Epidermal melanocyte (primary cell): ENCODE data around the gene DICER1.

Experiments
- DNase-seq: peaks from one replicate; pipeline ENCODE4 v3.0.0; 2011; ENCODE audit warnings: low spot score; ENCODE audit not compliant: insufficient read length

DICER1 gene

DNA sequence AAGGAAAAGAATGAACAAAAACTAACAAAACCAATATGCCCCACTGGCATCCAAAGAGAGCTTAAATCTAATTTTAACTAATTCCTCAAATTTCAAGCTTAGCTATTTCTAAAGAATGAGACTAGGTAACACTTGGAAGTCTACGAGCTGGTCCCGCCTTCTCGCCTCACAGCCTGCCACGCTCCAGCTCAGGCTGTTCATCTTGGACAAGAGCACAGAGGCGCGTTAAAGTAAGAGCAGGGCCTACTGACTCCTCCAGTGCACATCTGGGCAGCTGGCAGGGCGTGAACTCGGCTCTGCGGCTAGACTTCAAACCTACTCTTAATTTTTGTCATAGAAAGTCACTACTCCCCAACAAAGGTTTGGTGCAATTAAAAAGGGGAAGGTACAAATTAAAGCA is 64.6 kb downstream of the DICER1 start:
- DNase-seq, result no peak

DNA sequence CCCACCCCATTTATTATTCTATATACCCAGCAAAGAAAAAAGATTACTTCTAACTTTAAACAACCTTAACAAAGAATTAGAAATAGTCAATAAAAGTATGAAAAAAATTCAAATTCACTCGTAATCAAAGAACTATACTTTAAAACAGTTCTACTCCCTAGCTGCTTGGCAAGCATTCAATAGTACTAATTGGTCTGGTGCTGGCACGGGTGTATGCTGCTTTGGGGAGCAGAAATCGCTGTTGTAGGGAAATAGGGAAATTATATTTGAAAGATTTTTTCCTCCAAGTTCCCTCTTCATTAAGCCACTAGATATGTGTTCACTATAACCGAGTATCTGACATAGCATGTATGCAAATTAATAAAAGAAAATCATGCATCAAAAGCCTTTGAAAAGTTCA is 65.7 kb downstream of the DICER1 start:
- DNase-seq, result no peak

DNA sequence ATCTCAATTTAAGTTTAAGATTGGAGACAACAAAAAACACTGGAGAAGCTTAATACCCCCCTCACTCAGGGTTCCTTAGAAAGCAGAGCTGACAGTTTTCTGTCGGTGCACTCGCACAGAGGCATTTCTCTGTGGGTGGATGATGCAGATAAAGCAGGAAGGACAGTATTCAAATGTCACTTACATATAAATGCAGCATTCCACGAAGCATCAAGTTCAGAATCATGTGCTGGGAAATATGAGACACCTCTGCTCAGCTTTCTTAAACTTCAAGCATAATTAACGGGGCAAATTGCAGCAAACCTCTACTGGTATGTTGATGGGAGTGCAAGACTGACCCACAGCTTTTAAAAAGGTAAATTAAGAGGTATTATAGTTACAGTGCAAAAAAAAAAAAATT is 68.7 kb downstream of the DICER1 start:
- DNase-seq, result no peak

DNA sequence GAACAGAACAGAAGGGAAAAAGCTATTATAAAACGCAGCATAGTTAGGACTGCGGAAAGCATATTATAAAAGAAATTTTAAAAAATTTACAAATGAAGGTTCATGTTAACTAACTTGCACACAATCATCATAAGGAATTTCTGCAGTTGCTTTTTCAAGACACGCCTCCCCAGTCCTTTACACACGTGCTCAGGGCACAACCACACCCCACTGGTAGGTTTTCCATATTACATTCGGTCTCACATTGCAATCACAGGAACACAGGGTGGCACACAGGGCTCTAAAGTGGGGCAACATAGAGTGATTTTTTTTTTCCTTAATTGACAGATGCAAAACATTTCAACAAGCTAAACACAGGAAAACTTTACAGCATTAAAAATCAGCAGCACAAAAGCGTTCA is 69.7 kb downstream of the DICER1 start:
- no peak for DNase-seq

DNA sequence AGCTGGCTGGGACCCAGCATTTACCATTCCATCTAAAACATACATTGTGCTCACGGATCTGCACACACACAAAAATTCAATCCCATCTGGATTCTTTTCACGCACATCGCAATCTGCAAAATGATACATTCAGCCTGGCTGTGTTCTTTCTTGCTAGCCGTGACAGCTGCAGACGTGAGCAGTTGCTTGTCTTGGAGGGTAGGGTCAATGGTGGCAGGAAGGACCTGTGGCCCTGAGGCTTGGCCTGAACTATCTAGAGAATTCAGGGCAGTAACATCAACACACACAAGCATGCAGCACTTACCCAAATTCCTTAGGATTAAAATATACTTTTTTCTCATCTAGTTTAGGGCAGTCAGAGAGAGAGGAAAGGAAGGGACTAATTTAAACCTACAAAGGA is 72.0 kb downstream of the DICER1 start:
- DNase-seq, result no peak

DNA sequence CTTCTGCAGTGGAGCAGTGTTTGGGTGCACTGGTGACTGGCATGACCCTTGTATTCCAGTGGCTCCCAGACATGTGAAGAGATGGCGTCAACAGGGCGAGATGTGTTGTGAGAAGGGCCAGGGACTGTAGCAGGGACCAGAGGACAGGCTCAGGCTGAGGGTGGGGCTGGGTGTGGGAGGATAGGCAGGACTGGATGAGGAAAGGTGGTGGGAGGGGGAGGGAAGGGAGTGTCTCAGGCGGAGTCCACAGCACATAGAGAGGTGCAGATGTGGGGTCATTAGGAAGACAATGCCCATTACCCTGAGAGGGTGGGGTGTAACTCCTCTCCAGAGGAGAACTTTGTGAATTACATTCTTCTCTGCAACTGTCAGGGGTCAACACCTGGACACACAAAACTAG is 78.5 kb downstream of the DICER1 start:
- DNase-seq, result no peak

DNA sequence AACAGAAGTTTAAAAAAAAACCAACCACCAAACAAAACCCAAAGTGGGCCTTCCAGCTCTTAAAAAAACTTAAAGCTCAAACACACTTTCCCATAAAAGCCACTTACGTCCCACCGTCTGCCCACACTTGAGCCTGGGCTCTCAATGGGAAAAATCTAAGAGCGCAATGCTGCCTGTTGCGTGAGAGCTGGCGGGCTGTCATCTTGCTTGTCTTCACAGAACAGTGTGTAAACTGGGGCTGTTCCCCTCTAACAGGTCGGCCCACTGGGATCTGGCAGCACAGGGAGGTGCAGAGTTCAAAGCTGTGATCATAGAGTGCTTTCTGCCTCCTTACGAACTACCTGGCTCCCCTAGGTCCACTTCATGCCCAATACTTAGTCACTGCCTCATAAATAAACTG is 80.0 kb downstream of the DICER1 start:
- DNase-seq, result no peak

DNA sequence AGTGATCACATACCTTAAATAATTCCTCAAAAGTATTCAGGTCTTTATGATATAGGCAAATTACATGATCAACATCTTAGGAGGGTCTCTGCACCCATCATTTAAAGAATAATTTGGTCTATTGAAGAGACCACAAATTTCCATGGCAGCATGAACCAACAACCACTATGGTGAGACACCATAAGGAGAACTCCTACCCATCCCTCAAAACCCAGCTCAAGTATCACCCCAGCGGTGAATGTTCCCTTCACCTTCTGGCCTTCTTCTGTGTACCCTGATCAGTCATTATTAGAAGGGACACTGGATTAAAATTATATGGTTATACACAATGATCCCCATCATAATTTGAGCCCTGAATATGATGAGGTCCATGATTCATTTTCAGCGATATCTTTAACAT is 81.5 kb downstream of the DICER1 start:
- DNase-seq, result no peak

DNA sequence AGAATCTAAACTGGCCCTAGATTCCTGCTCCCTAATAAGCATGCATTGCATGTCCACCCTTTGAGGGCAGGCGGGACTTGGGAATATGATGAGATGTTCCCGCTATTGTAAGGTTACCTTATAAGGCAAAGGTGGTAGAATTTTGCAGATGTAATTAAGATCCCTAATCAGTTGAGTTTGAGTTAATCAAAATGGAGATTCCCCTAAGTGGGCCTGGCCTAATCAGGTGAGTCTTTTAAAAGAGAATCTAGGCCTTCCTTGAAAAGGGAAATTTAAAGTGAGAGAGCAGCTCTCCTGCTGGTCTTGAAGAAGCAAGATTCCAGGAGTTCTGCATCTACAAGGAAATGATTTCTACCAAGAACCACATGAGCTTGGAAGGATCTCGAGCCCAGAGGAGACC is 83.4 kb downstream of the DICER1 start:
- no peak for DNase-seq

DNA sequence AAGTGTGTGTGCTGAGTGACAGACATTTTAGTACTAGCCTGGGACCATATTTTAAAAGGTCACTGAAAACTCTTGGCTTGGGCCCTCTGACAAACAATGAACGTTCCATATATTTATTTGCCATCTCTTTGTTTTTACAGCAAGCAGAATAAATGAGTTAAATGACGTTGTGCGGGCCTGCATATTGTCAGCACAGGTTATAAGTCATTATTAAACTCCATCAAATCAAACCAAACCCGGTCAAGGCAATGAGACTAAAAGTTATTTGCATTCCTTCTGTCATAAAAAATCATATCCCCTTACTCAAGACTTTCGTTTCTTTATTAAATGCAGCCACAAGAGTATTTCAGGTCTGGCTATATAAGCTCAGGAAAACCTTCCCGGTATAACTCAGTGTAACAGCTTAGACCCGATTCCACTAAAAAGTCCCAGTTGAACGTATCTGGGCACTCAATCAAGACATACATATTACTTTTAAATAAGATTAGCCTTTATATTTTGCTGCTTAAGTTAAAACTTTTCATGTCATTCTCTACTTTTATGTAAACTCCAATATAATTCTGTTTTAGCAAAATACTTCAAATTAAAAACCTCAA is 84.9 kb downstream of the DICER1 start:
- DNase-seq, result no peak

DNA sequence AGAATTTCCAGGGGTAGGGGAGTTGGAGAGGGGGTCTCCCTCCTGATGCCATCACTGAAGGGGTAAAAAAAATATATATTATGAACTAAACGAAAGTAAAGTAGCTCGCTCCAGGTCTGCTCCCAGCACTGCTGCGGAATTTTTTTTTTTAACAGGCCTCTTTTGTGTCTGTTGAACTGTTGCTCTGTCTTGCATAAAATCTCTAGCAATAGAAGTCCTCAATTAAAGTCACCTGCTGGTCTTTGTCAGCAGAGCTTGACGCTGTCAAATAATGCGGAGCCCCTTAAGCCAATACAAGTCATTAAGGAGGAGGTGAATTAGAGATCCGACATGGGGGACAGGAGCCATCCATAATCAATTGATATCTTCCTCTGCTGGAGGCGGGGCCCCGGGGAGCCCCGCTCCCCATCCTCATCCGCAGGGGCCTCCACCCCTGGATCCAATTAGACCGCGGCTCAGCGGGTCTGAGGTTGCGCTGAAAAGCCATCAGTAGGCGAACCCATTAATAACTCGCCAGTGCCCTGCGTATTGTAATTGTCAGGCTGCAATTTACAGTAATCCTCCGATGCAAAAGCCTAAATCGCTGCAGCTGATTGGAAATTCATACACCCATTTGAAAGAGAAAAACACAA is 85.6 kb downstream of the DICER1 start:
- no peak for DNase-seq

DNA sequence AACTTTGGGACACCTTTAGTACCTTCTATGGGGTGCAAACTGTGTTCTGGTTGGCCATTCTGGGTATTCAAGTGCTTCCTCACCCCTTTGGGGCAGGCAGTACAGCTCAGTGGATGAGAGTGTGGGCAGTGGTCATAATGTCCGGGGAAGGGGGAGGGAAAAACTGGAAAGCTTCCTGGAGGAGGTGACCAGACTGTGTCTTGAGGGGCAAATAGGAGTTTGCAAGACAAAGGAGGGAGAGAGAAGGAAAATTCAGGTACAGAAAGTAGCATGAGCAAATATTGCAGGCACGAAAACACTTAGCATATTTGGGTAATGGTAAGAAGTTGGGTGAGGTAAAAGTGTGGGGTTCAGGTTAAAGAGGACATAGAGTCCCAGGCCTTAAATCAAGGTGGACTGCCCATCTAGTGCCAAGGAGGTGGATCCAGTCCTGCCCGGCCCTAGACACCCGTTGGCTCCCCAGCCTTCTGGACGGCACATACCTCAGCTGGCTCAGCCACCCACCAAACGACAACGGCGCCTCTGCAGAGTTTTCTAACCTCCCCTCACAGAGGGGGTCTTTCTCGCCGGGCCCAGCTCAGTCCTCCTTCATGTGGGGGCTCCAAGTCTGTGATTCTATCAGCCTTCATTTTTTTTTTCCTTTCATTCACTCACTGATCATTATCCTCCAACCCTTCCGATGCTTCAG is 86.4 kb downstream of the DICER1 start:
- no peak for DNase-seq

DNA sequence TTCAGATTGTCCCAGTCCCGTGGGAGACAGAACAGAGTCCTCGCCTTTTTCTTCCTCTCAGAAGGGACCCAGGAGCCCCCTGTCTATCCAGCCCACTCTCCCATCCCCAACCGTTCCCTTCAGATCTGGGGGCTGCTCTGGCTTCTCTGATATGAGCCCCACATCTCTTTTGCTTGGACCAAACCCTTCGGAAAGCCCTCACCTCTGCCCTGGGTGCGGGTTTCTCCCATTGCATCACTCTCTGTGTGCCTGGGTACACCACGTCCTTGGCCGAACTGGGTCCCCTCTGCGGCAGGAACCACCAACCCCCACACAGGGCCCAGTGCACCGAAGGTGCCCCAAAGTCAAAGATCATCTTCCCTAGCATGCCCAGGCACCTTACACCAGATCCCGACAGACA is 87.8 kb downstream of the DICER1 start:
- no peak for DNase-seq

DNA sequence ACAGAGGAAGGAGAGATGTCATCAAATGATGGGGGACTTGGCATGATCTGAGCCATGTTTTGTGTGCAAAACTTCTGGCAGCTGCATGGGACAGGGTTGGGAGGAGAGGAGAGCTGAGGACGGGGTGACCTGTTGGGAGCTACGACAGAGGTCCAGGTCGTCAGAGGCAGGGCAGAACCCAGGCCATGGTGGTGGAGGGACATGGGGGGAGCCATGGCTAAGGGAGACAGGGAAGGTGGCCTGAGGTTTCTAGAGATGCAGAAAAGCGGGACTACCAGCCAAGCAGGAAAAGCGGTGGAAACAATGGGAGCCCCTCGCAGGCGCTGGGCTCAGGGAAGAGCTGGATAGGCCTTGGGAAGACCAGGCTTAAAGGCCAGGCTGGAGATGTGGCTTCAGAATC is 88.3 kb downstream of the DICER1 start:
- DNase-seq, result no peak

DNA sequence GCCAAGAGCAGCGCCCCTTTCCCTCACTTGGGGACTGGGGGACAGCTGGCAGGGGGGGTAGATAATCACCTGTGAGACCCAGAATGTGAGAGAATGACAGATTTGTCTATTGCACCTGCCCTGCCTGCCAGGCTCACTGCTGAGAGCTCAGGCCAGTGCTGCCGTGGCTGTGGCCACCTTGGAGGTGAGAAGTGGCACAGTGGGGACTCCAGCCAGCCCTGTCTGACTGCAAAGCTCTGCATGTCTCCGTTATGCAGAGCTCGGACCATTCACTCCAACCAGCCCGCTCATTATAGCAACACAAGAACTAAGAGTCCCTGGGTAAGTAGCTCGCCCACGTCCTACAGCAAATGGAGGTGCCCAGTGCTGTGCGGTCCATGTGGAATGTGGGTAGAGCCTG is 88.8 kb downstream of the DICER1 start:
- no peak for DNase-seq

DNA sequence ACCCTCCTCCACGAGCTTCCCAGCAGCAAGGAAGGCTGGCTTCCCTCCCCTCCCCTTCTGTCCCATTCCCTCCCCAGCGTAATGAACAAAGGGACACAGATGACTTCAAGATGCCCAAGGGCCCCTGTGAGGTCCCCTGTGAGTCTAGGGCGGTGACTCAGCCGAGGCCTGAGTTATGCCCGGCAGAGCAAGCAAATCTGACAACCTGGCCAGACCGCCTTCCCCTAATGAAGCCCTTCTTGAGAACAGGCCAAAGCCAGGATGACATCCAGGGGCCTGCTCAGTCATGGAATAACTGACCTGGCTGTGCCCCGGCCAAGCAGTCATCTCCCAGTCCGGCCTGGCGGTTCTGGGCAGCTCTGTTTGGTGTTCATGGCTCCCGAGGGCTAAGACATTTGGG is 89.2 kb downstream of the DICER1 start:
- no peak for DNase-seq

DNA sequence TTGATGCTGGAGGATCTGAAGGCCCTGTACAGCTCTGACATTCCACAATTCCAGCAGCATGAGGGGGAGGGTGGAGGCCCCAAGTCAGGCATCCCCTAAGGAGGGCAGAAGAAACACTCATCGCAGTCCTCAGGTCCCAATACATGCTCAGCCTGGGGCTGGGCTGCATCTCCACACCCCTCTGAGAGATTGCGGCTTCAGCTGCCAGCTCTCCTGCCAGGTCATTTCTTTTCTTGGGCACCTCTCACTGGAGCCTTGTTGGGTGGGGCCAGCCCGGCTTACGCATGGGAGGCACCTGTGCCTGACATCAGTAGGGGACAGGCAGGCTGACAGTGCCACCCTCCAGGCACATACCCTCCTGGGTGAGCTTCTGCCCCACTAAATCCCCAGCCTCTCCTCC is 89.8 kb downstream of the DICER1 start:
- no peak for DNase-seq

DNA sequence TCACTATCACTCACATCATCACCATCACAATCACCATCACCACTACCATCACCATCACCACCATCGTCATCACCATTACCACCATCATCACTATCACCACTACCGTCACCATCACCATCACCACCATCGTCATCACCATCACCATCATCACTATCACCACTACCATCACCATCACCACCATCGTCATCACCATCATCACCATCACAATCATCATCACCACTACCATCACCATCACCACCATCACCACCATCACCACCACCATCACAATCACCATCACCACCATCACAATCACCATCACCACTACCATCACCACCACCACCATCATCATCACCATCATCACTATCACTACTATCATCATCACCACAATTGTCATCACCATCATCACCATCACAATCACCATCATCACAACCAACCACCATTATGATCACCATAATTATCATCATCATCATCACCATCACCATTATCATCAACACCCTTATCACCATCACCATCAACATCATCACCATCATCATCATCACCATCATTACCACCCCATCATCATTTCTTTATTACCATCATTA is 90.8 kb downstream of the DICER1 start:
- DNase-seq, result no peak

DNA sequence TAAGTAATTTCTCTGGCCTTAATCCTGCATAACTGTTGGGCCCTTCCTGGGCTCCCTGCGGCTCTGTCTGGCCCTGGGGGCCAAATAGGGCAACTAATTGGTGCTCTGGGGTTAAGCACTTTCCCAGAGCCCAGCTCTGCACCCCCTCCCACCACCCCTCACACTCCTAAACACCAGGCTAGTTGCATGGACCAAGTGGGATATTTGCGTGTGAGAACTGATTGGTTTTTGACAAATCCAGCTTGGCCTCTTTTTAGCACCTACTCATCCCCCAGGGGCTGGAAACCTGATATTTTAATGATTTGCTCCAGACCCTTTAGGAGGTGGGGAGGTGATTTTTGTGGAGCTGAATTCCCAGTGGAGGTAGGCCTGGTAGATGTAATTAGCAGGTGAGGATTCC is 91.9 kb downstream of the DICER1 start:
- no peak for DNase-seq

DNA sequence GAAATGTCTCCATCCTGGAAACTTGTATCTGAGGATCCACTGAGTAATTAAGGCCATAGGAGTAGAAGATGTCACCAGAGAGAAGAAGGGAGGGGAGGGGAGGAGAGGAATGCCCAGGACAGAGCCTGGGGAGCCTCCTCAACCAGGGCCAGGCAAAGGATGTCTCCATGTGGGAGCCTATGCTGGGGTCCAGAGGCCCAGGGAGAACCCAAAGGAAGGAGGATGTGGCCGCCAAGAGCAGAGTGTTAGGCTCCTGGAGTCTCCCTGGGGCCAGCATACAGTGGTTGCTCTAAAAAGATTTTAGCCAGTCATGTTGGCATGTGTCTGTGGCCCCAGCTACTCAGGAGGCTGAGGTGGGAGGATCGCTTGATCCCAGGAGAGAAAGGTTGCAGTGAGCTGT is 92.6 kb downstream of the DICER1 start:
- DNase-seq, result no peak

DNA sequence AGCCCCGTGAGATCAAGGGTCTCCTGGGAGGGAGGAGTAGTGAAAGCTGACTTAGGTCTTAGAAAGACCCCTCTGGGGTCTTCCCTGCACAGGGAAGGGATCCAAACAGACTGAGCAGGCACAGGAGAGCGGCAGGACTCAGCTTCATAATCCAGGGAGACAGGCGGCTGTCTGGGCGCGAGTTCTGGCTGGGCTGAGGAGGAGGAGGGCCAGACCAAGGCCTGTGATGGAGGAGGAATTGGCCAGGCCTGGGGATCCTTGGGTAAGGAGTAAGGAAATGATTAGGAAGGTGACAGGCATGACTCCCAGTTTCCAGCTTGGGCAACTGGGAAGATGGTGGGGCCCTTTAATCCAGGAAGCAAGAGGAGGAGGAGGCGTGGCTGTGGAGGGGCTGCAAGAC is 93.1 kb downstream of the DICER1 start:
- DNase-seq, result no peak

DNA sequence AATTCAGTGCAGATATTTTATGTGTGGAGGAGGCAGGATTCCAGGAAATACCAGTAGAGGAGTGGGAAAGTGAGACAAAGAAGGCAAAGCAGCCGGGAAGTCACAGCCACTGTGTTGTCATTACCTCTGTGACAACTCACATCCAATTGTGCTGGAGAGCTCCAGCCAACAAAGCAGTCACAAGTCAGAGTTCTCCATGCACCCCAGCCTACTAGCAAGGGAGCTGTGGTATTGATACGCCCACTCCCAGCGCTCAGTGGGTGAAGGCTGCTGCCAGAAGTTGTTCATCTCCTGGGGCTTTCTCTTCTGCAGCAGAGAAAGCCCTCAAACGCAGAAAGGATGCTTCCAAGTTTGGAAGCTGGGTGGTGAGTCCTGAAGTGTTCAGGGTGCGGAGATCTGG is 93.9 kb downstream of the DICER1 start:
- no peak for DNase-seq

DNA sequence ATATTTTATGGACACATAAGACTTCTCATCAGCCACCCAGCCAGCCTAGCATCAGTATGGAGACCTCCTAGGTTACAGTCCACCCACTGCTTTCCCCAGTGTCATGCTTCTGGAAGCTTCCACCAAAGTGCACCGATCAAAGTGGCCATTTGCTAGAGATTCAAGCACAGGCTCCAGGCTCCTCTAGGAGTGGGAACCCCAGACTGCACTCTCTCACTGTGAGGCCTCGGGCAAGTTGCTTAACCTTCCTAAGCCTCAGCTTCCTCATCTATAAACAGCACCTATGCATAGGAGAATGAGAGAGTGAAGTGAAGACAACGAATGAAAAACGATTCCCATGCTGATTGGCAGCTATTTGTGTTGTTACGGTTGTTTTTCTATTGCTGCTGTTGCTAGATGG is 94.4 kb downstream of the DICER1 start:
- no peak for DNase-seq
